ENCODE results near the gene PRR11.

PRR11 gene

GRCh38 chr17:59152925-59153324 lies 2.6 kb upstream of the PRR11 start:
- TF ChIP-seq CTCF (IDR thresholded peaks at IDR 0.05; ENCODE audit: low read depth, low read length), result no peak
- peak overlapping the region; percentile 79 for H3K4me3 ChIP-seq (ENCODE audit: low read depth, low read length)

- no peak for TF ChIP-seq CTCF (IDR thresholded peaks at IDR 0.05; ENCODE audit: low read depth, low read length)
Measured at GRCh38 chr17:59154292-59154720, 1.2 kb upstream of the PRR11 start.

GRCh38 chr17:59154721-59155438 lies 666 bp upstream of the PRR11 start, which contains the start of gene SKA2:
SKA2 (minus strand) TSS chr17:59155186; CDS start chr17:59155163, 23 bp downstream.
- peak within 1 kb of the TSS; percentile 79 for H3K4me3 ChIP-seq (ENCODE audit: low read depth, low read length)
- TF ChIP-seq CTCF (IDR thresholded peaks at IDR 0.05; ENCODE audit: low read depth, low read length), result no peak

More at GRCh38 chr17:59154292-59154720, 1.2 kb upstream of the PRR11 start:
- peak overlapping the region; percentile 79 for H3K4me3 ChIP-seq (ENCODE audit: low read depth, low read length)

- TF ChIP-seq CTCF (IDR thresholded peaks at IDR 0.05; ENCODE audit: low read depth, low read length), result no peak
- H3K4me3 ChIP-seq (ENCODE audit: low read depth, low read length), result no peak overlapping the region
Measured at GRCh38 chr17:59160157-59161025, 4.8 kb downstream of the PRR11 start.

GRCh38 chr17:59161477-59161876 lies 5.9 kb downstream of the PRR11 start:
- TF ChIP-seq CTCF (IDR thresholded peaks at IDR 0.05; ENCODE audit: low read depth, low read length), result no peak
- no peak overlapping the region for H3K4me3 ChIP-seq (ENCODE audit: low read depth, low read length)

GRCh38 chr17:59165933-59166342 lies 10.4 kb downstream of the PRR11 start:
- TF ChIP-seq CTCF (IDR thresholded peaks at IDR 0.05; ENCODE audit: low read depth, low read length), result peak; percentile 33; the same call in 1 of the 2 replicates
- no peak overlapping the region for H3K4me3 ChIP-seq (ENCODE audit: low read depth, low read length)

Measured in WI38 (cell line).